ENCODE results near the gene TCF7L1.

The TCF7L1 gene, protein sequence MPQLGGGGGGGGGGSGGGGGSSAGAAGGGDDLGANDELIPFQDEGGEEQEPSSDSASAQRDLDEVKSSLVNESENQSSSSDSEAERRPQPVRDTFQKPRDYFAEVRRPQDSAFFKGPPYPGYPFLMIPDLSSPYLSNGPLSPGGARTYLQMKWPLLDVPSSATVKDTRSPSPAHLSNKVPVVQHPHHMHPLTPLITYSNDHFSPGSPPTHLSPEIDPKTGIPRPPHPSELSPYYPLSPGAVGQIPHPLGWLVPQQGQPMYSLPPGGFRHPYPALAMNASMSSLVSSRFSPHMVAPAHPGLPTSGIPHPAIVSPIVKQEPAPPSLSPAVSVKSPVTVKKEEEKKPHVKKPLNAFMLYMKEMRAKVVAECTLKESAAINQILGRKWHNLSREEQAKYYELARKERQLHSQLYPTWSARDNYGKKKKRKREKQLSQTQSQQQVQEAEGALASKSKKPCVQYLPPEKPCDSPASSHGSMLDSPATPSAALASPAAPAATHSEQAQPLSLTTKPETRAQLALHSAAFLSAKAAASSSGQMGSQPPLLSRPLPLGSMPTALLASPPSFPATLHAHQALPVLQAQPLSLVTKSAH

DNA sequence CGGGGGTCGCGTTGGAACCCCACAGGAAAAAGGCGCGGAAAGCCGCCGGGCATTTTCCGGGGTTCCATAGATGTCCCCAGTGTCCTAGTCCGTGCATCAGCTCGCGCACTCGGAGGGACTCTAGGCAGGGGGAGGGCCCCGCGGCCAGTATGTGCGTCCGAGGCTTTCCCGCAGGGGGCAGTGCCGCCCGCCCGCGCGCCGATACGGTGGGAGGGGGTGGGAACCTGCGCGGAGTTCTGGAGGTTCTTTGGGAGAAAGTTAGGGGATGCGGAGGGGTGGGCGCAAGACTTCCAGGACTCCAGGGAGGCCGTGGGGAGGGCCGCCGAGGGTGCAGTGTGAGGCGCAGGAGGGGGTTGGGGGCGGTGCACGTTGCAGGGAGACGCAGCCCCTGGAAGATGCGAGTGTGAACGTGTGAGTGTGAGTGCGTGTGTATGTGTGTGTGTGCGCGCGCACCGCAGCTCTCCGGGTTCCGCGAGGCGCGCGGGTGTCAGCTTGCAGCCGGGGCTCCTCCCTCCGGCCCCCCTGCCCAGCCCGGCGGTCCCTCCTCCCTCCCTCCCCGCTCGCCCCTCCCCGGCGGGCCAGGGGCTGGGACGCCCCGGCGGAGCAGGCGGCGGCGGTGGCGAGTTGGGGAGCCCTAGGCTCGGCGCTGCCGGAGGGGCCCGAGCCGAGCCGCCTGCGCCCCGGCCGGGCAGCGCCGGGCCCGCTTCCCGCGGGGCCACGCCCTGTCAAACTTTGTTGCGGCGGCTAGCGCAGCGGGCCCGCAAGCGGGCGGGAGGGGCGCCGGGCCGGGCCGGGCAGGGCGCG lies at the start of gene TCF7L1:
TSS of gene TCF7L1 (plus strand) at position 559 of the 804 bp plus-strand sequence. CDS start 293 bp downstream, outside the sequence.
- TF ChIP-seq, protein P1, sequence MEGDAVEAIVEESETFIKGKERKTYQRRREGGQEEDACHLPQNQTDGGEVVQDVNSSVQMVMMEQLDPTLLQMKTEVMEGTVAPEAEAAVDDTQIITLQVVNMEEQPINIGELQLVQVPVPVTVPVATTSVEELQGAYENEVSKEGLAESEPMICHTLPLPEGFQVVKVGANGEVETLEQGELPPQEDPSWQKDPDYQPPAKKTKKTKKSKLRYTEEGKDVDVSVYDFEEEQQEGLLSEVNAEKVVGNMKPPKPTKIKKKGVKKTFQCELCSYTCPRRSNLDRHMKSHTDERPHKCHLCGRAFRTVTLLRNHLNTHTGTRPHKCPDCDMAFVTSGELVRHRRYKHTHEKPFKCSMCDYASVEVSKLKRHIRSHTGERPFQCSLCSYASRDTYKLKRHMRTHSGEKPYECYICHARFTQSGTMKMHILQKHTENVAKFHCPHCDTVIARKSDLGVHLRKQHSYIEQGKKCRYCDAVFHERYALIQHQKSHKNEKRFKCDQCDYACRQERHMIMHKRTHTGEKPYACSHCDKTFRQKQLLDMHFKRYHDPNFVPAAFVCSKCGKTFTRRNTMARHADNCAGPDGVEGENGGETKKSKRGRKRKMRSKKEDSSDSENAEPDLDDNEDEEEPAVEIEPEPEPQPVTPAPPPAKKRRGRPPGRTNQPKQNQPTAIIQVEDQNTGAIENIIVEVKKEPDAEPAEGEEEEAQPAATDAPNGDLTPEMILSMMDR (IDR thresholded peaks at IDR 0.05; ENCODE audit: low read depth, low read length, missing control alignments) = peak; percentile 36
- DNase-seq (ENCODE audit: low read depth) = no peak
- H3K4me3 ChIP-seq (ENCODE audit: low read depth, low read length) = peak within 1 kb of the TSS; percentile 32

DNA sequence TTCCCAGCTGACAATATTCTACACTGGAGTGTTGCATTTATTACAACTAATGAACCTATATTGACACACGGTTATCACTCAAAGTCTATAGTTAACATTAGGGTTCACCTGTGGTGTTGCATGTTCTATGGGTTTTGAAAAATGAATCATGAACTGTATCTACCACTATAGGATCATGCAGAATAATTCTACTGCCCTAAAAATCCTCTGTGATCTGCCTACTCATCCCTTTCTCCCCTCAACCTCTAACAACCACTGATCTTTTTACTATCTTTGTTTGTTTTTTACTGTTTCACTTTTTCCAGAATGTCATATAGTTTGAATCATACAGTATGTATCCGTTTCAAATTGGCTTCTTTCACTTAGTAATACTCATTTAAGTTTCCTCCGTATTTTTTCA lies 47.6 kb upstream of the TCF7L1 start:
- TF ChIP-seq, protein P1 (IDR thresholded peaks at IDR 0.05; ENCODE audit: low read depth, low read length, missing control alignments) = no peak
- no peak for DNase-seq (ENCODE audit: low read depth)
- no peak overlapping the region for H3K4me3 ChIP-seq (ENCODE audit: low read depth, low read length)

DNA sequence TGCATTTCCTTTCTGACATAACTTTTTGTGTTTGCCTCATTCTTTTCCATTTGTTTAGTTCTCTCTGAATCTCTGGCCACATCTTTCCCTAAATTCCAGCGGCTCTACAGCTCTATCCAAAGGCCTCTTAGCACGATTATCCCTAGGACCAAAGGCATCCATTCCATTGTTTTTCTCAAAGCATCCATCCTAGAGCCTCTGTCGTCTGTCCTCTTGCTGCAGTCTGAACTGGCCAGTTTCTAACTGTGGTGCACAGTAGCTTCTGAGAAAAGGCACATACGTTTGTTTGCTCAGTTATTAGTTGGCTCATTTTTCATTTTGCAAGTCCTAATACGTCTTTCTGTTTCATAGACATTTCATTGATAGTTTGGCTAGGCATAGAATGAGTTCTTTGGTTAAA lies 45.7 kb upstream of the TCF7L1 start:
- TF ChIP-seq, protein P1 (IDR thresholded peaks at IDR 0.05; ENCODE audit: low read depth, low read length, missing control alignments) = no peak
- no peak overlapping the region for H3K4me3 ChIP-seq (ENCODE audit: low read depth, low read length)
- DNase-seq (ENCODE audit: low read depth) = no peak

DNA sequence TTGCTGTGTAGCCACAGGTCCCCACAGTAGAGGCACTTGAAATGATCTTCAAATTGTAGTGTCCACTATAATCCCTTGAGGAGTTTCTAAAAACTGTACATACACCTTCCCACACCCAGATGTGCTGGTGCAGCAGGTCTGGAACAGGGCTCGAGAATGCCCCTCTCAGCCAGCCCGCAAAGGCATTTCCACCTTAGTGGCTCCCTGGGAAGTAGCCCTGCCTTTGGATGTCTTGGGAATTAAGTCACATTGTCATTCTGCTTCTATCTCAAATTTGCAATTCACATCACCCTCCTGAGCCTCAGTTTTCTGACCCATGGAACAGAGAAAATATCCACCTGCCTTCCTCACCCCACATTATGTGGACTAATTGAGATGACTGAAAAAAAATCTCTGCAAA lies 44.3 kb upstream of the TCF7L1 start:
- no peak for DNase-seq (ENCODE audit: low read depth)
- H3K4me3 ChIP-seq (ENCODE audit: low read depth, low read length) = no peak overlapping the region
- TF ChIP-seq, protein P1 (IDR thresholded peaks at IDR 0.05; ENCODE audit: low read depth, low read length, missing control alignments) = no peak

DNA sequence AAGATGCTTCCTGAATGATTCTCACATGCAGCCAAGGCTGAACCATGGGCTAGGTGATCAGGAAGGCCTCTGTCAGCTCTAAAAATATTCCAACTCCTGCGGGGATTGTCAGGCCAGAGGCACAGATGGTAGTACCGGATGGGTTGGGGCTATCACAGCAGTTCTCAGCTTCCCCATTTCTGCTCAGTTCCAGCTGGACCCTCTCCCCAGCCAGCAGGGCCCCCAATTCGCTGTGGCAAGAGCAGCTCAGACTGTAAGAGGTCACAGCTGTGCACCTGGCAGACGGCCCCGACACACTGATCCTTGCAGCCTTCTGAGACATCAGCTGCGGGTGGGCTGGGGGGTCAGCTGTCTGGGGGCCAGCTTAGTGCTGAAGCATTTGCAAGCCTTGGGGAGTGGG lies 43.6 kb upstream of the TCF7L1 start:
- no peak overlapping the region for H3K4me3 ChIP-seq (ENCODE audit: low read depth, low read length)
- DNase-seq (ENCODE audit: low read depth) = no peak
- TF ChIP-seq, protein P1 (IDR thresholded peaks at IDR 0.05; ENCODE audit: low read depth, low read length, missing control alignments) = no peak

DNA sequence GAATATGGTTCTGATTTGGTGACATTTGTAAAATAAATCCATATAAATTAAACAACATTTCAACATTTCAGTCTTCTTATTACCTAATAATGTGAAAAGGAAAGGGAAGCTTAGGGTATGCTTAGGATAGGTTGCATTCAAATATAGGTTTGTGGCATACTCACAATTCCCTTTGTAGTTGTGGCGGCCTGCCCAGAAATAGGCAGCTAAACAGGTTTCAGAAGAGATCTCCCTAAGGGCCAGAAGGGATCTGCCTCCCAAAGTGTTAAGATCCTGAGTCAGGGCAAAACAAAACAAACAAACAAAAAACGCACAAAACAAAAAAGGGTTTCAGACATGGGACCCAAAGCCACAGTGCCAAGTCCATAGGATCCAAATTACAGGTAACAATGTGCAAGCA lies 41.4 kb upstream of the TCF7L1 start:
- TF ChIP-seq, protein P1 (IDR thresholded peaks at IDR 0.05; ENCODE audit: low read depth, low read length, missing control alignments) = no peak
- H3K4me3 ChIP-seq (ENCODE audit: low read depth, low read length) = no peak overlapping the region
- DNase-seq (ENCODE audit: low read depth) = no peak
